Right lobe of liver (tissue), 4 donors: ENCODE results near the gene LHFPL5.

ENCODE experiments used
- POLR2A ChIP-seq: fragments of 450-650 bp; IDR thresholded peaks from one replicate; pipeline ENCODE4 v1.6.1; 2017; ENCODE audit warnings: antibody characterized with exemption, mild to moderate bottlenecking
- TF ChIP-seq, protein P1 (sequence below), 4 donors: fragments of 200-600 bp in 3 of 4; fragments of 450-650 bp in 1 of 4; IDR thresholded peaks; one replicate each; pipeline versions ENCODE4 v1.5.1 to v1.8.0; 2016 to 2022; ENCODE audit warnings: antibody characterized with exemption in 4 of 4, mild to moderate bottlenecking in 2 of 4
- donor health status: DM: no; HTN: no; CAD: no.
- donor health status: DM: no; HTN: no; CAD: no.
- donor health status: DM: no; HTN: yes; CAD: no.

GRCh38 chr6:35801148-35801547 is 4.0 kb upstream of the LHFPL5 start:
- TF ChIP-seq, protein P1, sequence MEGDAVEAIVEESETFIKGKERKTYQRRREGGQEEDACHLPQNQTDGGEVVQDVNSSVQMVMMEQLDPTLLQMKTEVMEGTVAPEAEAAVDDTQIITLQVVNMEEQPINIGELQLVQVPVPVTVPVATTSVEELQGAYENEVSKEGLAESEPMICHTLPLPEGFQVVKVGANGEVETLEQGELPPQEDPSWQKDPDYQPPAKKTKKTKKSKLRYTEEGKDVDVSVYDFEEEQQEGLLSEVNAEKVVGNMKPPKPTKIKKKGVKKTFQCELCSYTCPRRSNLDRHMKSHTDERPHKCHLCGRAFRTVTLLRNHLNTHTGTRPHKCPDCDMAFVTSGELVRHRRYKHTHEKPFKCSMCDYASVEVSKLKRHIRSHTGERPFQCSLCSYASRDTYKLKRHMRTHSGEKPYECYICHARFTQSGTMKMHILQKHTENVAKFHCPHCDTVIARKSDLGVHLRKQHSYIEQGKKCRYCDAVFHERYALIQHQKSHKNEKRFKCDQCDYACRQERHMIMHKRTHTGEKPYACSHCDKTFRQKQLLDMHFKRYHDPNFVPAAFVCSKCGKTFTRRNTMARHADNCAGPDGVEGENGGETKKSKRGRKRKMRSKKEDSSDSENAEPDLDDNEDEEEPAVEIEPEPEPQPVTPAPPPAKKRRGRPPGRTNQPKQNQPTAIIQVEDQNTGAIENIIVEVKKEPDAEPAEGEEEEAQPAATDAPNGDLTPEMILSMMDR (IDR thresholded peaks at IDR 0.05): no peak
- no peak for TF ChIP-seq POLR2A
